ENCODE data around the gene TSEN54. TPM values are rescaled to one million over a fixed set of nuclear protein-coding genes. Genes with fewer than 3 reads are reported as not detected.

The TSEN54 gene
- total RNA-seq, 1 experiment from 2014 or later = 42.6 TPM

GRCh38 chr17:75513641-75514000 lies 2.7 kb upstream of the TSEN54 start:
- no peak for TF ChIP-seq EZH2 (IDR thresholded peaks at IDR 0.05; ENCODE audit: low read depth)
- no peak for TF ChIP-seq CTCF (conservative IDR thresholded peaks at IDR 0.05)
- Histone ChIP-seq H3K4me1 (replicated peaks; ENCODE audit: insufficient read depth) (peaks cover 46% of the 10 kb centered on the region), H3F3A (ENCODE audit: insufficient read depth, low read depth) (peaks cover 32% of the 10 kb centered on the region; the same call in 1 of the 2 replicates), H3K79me2 (ENCODE audit: low read depth) (peaks cover 32% of the 10 kb centered on the region), H3K9me3 (ENCODE audit: insufficient read depth, low read depth) (no peaks in the 10 kb centered on the region), H3K27ac (no peak overlapping the region), H3K4me3 (no peak overlapping the region), H2AFZ (no peak overlapping the region), H4K20me1 (ENCODE audit: insufficient read depth) (peaks cover 23% of the 10 kb centered on the region), H3K9me2 (ENCODE audit: insufficient read depth) (no peaks in the 10 kb centered on the region), H3K36me3 (ENCODE audit: low read depth) (no peaks in the 10 kb centered on the region), H3K4me2 (peak overlapping the region; percentile 91), H3K27me3 (ENCODE audit: insufficient read depth, low read depth) (no peaks in the 10 kb centered on the region)
- ChIA-PET POLR2A (ENCODE audit: unreplicated experiment) (interaction anchor here (1.1 kb wide), 1 partner anchor 12 kb away, joined by 3 read pairs; the partner anchor contains the start of gene LLGL2), CTCF (interaction anchor here (0.6 kb wide), 1 partner anchor 89 kb away, joined by 5 read pairs; no protein-coding TSS in a partner anchor)
- DNase-seq = no peak
- no TSS peak for BruUV-seq (replicated peaks)
- intact Hi-C loops (cut with micrococcal nuclease; ENCODE audit: unreplicated experiment) = loop anchor here (10.0 kb wide), 1 partner anchor 249 kb away; the partner anchor contains the start of genes GGA3 and MRPS7

DNA sequence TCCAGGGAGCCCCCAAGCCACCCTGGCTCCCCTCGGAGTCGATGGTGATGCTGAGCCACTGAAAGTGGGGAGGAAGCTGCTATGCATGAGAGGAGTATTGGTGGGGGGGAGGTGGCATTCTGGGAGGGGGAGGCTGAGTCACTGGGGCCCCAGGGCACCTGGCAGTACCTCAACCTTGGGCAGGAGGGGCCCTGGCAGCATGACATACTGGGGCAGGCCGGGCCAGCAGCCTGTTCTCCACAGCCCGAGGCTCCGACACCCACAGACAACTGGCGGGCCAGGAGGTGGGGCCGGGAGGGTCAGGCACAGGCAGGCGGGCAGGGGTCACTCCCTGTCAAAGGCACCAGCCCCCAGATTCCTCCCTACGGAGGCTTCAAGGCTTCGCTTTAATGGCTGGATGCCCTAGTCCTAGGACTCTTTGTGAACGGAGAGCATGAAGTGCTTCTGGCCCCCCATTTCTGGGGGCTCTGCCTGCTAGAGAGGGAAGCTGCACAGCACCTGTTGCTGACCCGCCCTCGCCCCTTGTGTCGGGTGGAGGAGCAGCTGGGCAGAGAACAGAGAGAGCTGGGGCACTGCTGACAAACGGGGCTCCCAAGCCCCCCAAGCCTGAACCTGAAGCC lies 1.9 kb upstream of the TSEN54 start:
- Histone ChIP-seq H2AFZ (peak overlapping the region; percentile 96), H3K4me2 (peak overlapping the region; percentile 91), H3K9me2 (ENCODE audit: insufficient read depth) (no peaks in the 10 kb centered on the region), H4K20me1 (ENCODE audit: insufficient read depth) (peaks cover 23% of the 10 kb centered on the region), H3K27ac (no peak overlapping the region), H3F3A (ENCODE audit: insufficient read depth, low read depth) (peaks cover 33% of the 10 kb centered on the region; the same call in 1 of the 2 replicates), H3K36me3 (ENCODE audit: low read depth) (0 out of 2 replicates have a peak, but pooled peaks cover 6% of the 10 kb centered on the region), H3K4me3 (peak overlapping the region; percentile 89), H3K4me1 (replicated peaks; ENCODE audit: insufficient read depth) (peaks cover 46% of the 10 kb centered on the region), H3K27me3 (ENCODE audit: insufficient read depth, low read depth) (no peaks in the 10 kb centered on the region), H3K9me3 (ENCODE audit: insufficient read depth, low read depth) (no peaks in the 10 kb centered on the region), H3K79me2 (ENCODE audit: low read depth) (peaks cover 32% of the 10 kb centered on the region)
- DNase-seq = peak; percentile 85 to 89
- no peak for TF ChIP-seq CTCF (conservative IDR thresholded peaks at IDR 0.05)
- no peak for TF ChIP-seq EZH2 (IDR thresholded peaks at IDR 0.05; ENCODE audit: low read depth)
- CTCF ChIA-PET = interaction anchor here (0.6 to 0.8 kb wide), 5 partner anchors 35 to 119 kb away, joined by 3 to 8 read pairs (median 4); partner anchors contain the start of gene SMIM5
- intact Hi-C loops (cut with micrococcal nuclease; ENCODE audit: unreplicated experiment) = loop anchor here (1.0 to 10.0 kb wide), 2 partner anchors 88 to 250 kb away; partner anchors contain the start of genes GGA3 and MRPS7
- BruUV-seq (replicated peaks) = TSS peak; percentile 27
- POLR2A ChIA-PET (ENCODE audit: unreplicated experiment) = interaction anchor here (0.6 to 1.1 kb wide), 2 partner anchors 11 to 84 kb away, joined by 3 to 5 read pairs; partner anchors contain the start of gene LLGL2

- H2AFZ ChIP-seq = peak overlapping the region; percentile 96
- no peaks in the 10 kb centered on the region for H3K9me2 ChIP-seq (ENCODE audit: insufficient read depth)
- H4K20me1 ChIP-seq (ENCODE audit: insufficient read depth) = peaks cover 22% of the 10 kb centered on the region
- POLR2A ChIA-PET (ENCODE audit: unreplicated experiment) = no interaction called here
- H3K79me2 ChIP-seq (ENCODE audit: low read depth) = peaks cover 32% of the 10 kb centered on the region
- no TSS peak for BruUV-seq (replicated peaks)
- intact Hi-C loops (cut with micrococcal nuclease; ENCODE audit: unreplicated experiment) = loop anchor here (1.0 to 10.0 kb wide), 4 partner anchors 87 to 250 kb away; partner anchors contain the start of genes GGA3 and MRPS7
- DNase-seq = no peak
- peaks cover 33% of the 10 kb centered on the region; the same call in 1 of the 2 replicates for H3F3A ChIP-seq (ENCODE audit: insufficient read depth, low read depth)
- TF ChIP-seq EZH2 (IDR thresholded peaks at IDR 0.05; ENCODE audit: low read depth) (no peak), CTCF (conservative IDR thresholded peaks at IDR 0.05) (no peak)
- no peaks in the 10 kb centered on the region for H3K9me3 ChIP-seq (ENCODE audit: insufficient read depth, low read depth)
- H3K27ac ChIP-seq = no peak overlapping the region
- peak overlapping the region; percentile 91 for H3K4me2 ChIP-seq
- CTCF ChIA-PET = interaction anchor here (0.6 to 0.8 kb wide), 3 partner anchors 85 to 118 kb away, joined by 3 to 8 read pairs (median 4); partner anchors contain the start of gene SMIM5
- 0 out of 2 replicates have a peak, but pooled peaks cover 8% of the 10 kb centered on the region for H3K36me3 ChIP-seq (ENCODE audit: low read depth)
- H3K4me1 ChIP-seq (replicated peaks; ENCODE audit: insufficient read depth) = peaks cover 46% of the 10 kb centered on the region
- no peaks in the 10 kb centered on the region for H3K27me3 ChIP-seq (ENCODE audit: insufficient read depth, low read depth)
- H3K4me3 ChIP-seq = peak overlapping the region; percentile 89
Measured at GRCh38 chr17:75514919-75515495, 1.3 kb upstream of the TSEN54 start.

Measured in PC-9 (cell line).